ENCODE results near the gene FOXK1. TPM values are rescaled to one million over a fixed set of nuclear protein-coding genes. Genes with fewer than 3 reads are reported as not detected.

The FOXK1 gene
- total and polyA plus RNA-seq, 2 of the 13 experiments (the other 11 are each of a cell fraction or from before 2014, with no cell fraction given), result 4.6 to 8.8 TPM

GRCh38 chr7:4642468-4643203 lies 39.5 kb upstream of the FOXK1 start:
- peak overlapping the region; percentile 71 for H3K9ac ChIP-seq (ENCODE audit: insufficient read depth, low read depth, low read length)
- BruUV-seq (replicated peaks), result TSS peak; percentile 92
- ATAC-seq, result no peak
- peak overlapping the region; percentile 67 for H3K4me2 ChIP-seq (ENCODE audit: low read depth, low read length)
- FAIRE-seq, result no peak
- 74% methylated on average over 20 of the region's 20 CpGs for WGBS (ENCODE audit: low lambda C conversion rate)
- CTCF ChIA-PET (ENCODE audit: low intra/inter-chr PET ratio, low total read pairs), result interaction anchor here (1.8 kb wide), 1 partner anchor 39 kb away, joined by 5 read pairs; the partner anchor contains the start of gene FOXK1
- peak overlapping the region; percentile 37 to 68 (median 55); a peak in 5 of 6 replicates for H3K4me3 ChIP-seq (replicated peaks in 1 of 3; ENCODE audit: insufficient read depth in 1 of 3, low read depth in 2 of 3, low read length in 3 of 3)
- no peak overlapping the region for H2AFZ ChIP-seq (ENCODE audit: low read length)
- TF ChIP-seq POLR2A (IDR thresholded peaks at IDR 0.05; ENCODE audit: insufficient read depth in 1 of 2, low read depth in 2 of 2, low read length in 2 of 2) (0 out of 4 replicates have a peak, but pooled peaks of 1 of the 2 experiments have one; percentile 21), SMARCE1 (IDR thresholded peaks at IDR 0.05; ENCODE audit: borderline replicate concordance) (no peak), LCORL (IDR thresholded peaks at IDR 0.05) (no peak), LCORL (CRISPR knock-in tag; IDR thresholded peaks at IDR 0.05) (peak; percentile 41; the same call in 1 of the 2 replicates), ZNF781 (CRISPR knock-in tag; IDR thresholded peaks at IDR 0.05; ENCODE audit: borderline replicate concordance, not compliant biosample characterization) (peak; percentile 42), POLR2AphosphoS5 (IDR thresholded peaks at IDR 0.05; ENCODE audit: low read depth, low read length) (no peak), ZNF501 (CRISPR knock-in tag; IDR thresholded peaks at IDR 0.05) (0 out of 2 replicates have a peak, but pooled peaks have one; percentile 1), YY1 (IDR thresholded peaks at IDR 0.05; ENCODE audit: insufficient read depth, insufficient replicate concordance, low read depth, low read length) (no peak), PTBP1 (IDR thresholded peaks at IDR 0.05; ENCODE audit: low read depth, low read length, poor library complexity, severe bottlenecking) (no peak)
- H3K9me3 ChIP-seq (ENCODE audit: low read length), result no peaks in the 10 kb centered on the region
- intact Hi-C loops (cut with micrococcal nuclease; ENCODE audit: unreplicated experiment), result no loop called here
- in situ Hi-C loops (cut with HindIII; ENCODE audit: extremely low pct_ligation_motif_present, low pct_unique_long_range_greater_than_20kb), result no loop called here
- H3K36me3 ChIP-seq (replicated peaks in 1 of 2; ENCODE audit: control insufficient read depth in 1 of 2, insufficient read depth in 2 of 2, low read length in 2 of 2), result no peaks in the 10 kb centered on the region
- no peaks in the 10 kb centered on the region for H3K79me2 ChIP-seq (ENCODE audit: insufficient read depth, low read length)
- no peaks in the 10 kb centered on the region for H3K27me3 ChIP-seq (ENCODE audit: control insufficient read depth in 1 of 2, insufficient read depth in 2 of 2, low read length in 2 of 2)
- POLR2A ChIA-PET, result interaction anchor here (0.5 to 2.3 kb wide), 10 partner anchors 8 to 149 kb away, joined by 3 to 46 read pairs (median 7); partner anchors contain the start of genes AP5Z1 and FOXK1
- H4K20me1 ChIP-seq (ENCODE audit: insufficient read depth, low read length), result no peaks in the 10 kb centered on the region
- DNase-seq (ENCODE audit: low spot score), result no peak
- H3K27ac ChIP-seq (ENCODE audit: extremely low read length, insufficient read depth, low read length), result peak overlapping the region; percentile 81
- peaks cover 22% of the 10 kb centered on the region for H3K4me1 ChIP-seq (ENCODE audit: insufficient read depth, low read length)

Data from HepG2 (cell line).